HCT116 (cell line): ENCODE data around the gene PIWIL4. TPM values are rescaled to one million over a fixed set of nuclear protein-coding genes. Genes with fewer than 3 reads are reported as not detected.

Experiments
- ATAC-seq: fragments of 200-7000 bp; cut with Tn5 transposase; 2 replicates; pipeline ENCODE4 v1.9.1; 2020; ENCODE audit warnings: mild to moderate bottlenecking, moderate library complexity
- BruUV-seq: library from RNA; stranded (reverse); fragments of 400-500 nt; replicated peaks from 2 replicates; lab custom pipeline; 2021; lab: Mats Ljungman, UMichigan
- CTCF ChIA-PET: fragments of 300-600 bp; sonication (Branson Sonifier 250); formaldehyde crosslinking; loops from one replicate; lab custom pipeline; 2021; ENCODE audit warnings: antibody characterized with exemption; lab: Charles Lee
- POLR2A ChIA-PET: fragments of 300-600, 350-600 bp; sonication (Branson Sonifier 250); formaldehyde crosslinking; loops from one replicate; lab custom pipeline; 2021; ENCODE audit warnings: antibody characterized with exemption; lab: Charles Lee
- RAD21 ChIA-PET, 2 experiments: fragments of 300-600 bp; sonication (Branson Sonifier 250); formaldehyde crosslinking; loops; one replicate each; lab custom pipeline; 2023; ENCODE audit warnings: low total read pairs in 2 of 2; ENCODE audit not compliant: uncharacterized antibody in 2 of 2, unreplicated experiment in 2 of 2, low non-redundant PET in 1 of 2; lab: Charles Lee
- DNase-seq: peaks from one replicate; pipeline ENCODE4 v3.0.0-alpha.2; 2010; ENCODE audit warnings: low read depth, low spot score
- H2AFZ ChIP-seq: fragments of 200-600 bp; shearing (Covaris generic), sonication (generic); 2 replicates; pipeline ENCODE4 v1.6.1; 2017; ENCODE audit warnings: low read depth, mixed run types, mixed read lengths, antibody characterized with exemption, low read length; ENCODE audit not compliant: poor library complexity, severe bottlenecking
- H3K27ac ChIP-seq: 2 replicates; pipeline ENCODE4 v1.5.1; 2012; ENCODE audit warnings: low read depth, low read length
- H3K27me3 ChIP-seq: fragments of 200-600 bp; sonication (generic); 2 replicates; pipeline ENCODE4 v1.6.1; 2016; ENCODE audit warnings: mixed run types, low read length, mixed read lengths; ENCODE audit not compliant: insufficient read depth
- H3K36me3 ChIP-seq, 2 experiments: fragments of 200-500 bp in 1 of 2; fragments of 200-600 bp in 1 of 2; sonication (Bioruptor generic) in 1 of 2; sonication (generic) in 1 of 2; 2 replicates each; pipeline versions ENCODE4 v1.5.1 to v1.6.1; 2014 to 2016; ENCODE audit warnings: low read length in 2 of 2, inconsistent platforms in 1 of 2, mixed read lengths in 1 of 2, mixed run types in 1 of 2; ENCODE audit not compliant: insufficient read depth in 2 of 2, control insufficient read depth in 1 of 2
- H3K4me1 ChIP-seq, 2 experiments: fragments of 200-600 bp in 1 of 2; sonication (generic) in 1 of 2; 2 replicates each; pipeline versions ENCODE4 v1.5.1 to v1.6.1; 2012 to 2017; ENCODE audit warnings: low read length in 2 of 2, inconsistent platforms in 1 of 2, mild to moderate bottlenecking in 1 of 2, mixed read lengths in 1 of 2, mixed run types in 1 of 2, moderate library complexity in 1 of 2; ENCODE audit not compliant: insufficient read depth in 2 of 2, control insufficient read depth in 1 of 2
- H3K4me2 ChIP-seq: fragments of 200-600 bp; sonication (generic); 2 replicates; pipeline ENCODE4 v1.6.1; 2017; ENCODE audit warnings: mixed run types, low read length, mixed read lengths
- H3K4me3 ChIP-seq, 2 experiments: fragments of 200-600 bp in 1 of 2; sonication (generic) in 1 of 2; replicated peaks in 1 of 2; 2 replicates each; pipeline ENCODE4 v1.5.1; 2011 to 2016; ENCODE audit warnings: low read length in 2 of 2, control low read depth in 1 of 2, low read depth in 1 of 2, mild to moderate bottlenecking in 1 of 2, mixed read lengths in 1 of 2, mixed run types in 1 of 2
- H3K79me2 ChIP-seq: fragments of 200-600 bp; sonication (generic); 2 replicates; pipeline ENCODE4 v1.6.1; 2017; ENCODE audit warnings: mild to moderate bottlenecking, mixed run types, low read length, moderate library complexity, mixed read lengths; ENCODE audit not compliant: insufficient read depth
- H3K9ac ChIP-seq: fragments of 200-600 bp; sonication (generic); 2 replicates; pipeline ENCODE4 v1.6.1; 2016; ENCODE audit warnings: low read length, mixed read lengths
- H3K9me2 ChIP-seq: fragments of 200-600 bp; sonication (generic), shearing (Covaris generic); 2 replicates; pipeline ENCODE4 v1.6.1; 2017; ENCODE audit warnings: mixed run types, mild to moderate bottlenecking, moderate library complexity; ENCODE audit not compliant: insufficient read depth
- H3K9me3 ChIP-seq, 2 experiments: fragments of 200-500 bp in 1 of 2; fragments of 200-600 bp in 1 of 2; sonication (Bioruptor generic) in 1 of 2; sonication (generic) in 1 of 2; 2 replicates each; pipeline ENCODE4 v1.6.1; 2014 to 2017; ENCODE audit warnings: low read length in 2 of 2, mixed read lengths in 2 of 2, inconsistent platforms in 1 of 2, low read depth in 1 of 2, mild to moderate bottlenecking in 1 of 2, mixed run types in 1 of 2, moderate library complexity in 1 of 2; ENCODE audit not compliant: control insufficient read depth in 1 of 2, insufficient read depth in 1 of 2
- H4K20me1 ChIP-seq: fragments of 200-600 bp; sonication (generic), shearing (Covaris generic); 2 replicates; pipeline ENCODE4 v1.6.1; 2017; ENCODE audit warnings: mixed run types, mild to moderate bottlenecking, moderate library complexity; ENCODE audit not compliant: insufficient read depth
- CEBPB ChIP-seq: IDR thresholded peaks from 2 replicates; pipeline ENCODE4 v1.6.1; 2012; ENCODE audit warnings: low read depth
- ELF1 ChIP-seq: IDR thresholded peaks from 2 replicates; pipeline ENCODE4 v1.6.1; 2012; ENCODE audit warnings: low read depth, borderline replicate concordance
- EZH2 ChIP-seq: fragments of 200-600 bp; sonication (generic); IDR thresholded peaks from 2 replicates; pipeline ENCODE4 v1.6.1; 2017; ENCODE audit warnings: antibody characterized with exemption, mixed run types
- FOSL1 ChIP-seq: IDR thresholded peaks from 2 replicates; pipeline ENCODE4 v1.6.1; 2012; ENCODE audit warnings: low read depth
- POLR2AphosphoS5 ChIP-seq: IDR thresholded peaks from 2 replicates; pipeline ENCODE4 v1.6.1; 2011; ENCODE audit warnings: mild to moderate bottlenecking, low read depth, low read length, moderate library complexity
- YY1 ChIP-seq: IDR thresholded peaks from 2 replicates; pipeline ENCODE4 v1.6.1; 2011; ENCODE audit warnings: low read length, low read depth, moderate library complexity, mild to moderate bottlenecking; ENCODE audit not compliant: insufficient replicate concordance; ENCODE audit errors: extremely low read depth
- ZBTB33 ChIP-seq: IDR thresholded peaks from 2 replicates; pipeline ENCODE4 v1.6.1; 2011; ENCODE audit warnings: mild to moderate bottlenecking, low read length, moderate library complexity; ENCODE audit not compliant: insufficient replicate concordance; ENCODE audit errors: extremely low read depth
- intact Hi-C: fragments of 100-400 bp; cut with micrococcal nuclease; formaldehyde crosslinking; loops from 2 replicates; pipeline ENCODE4 v1.10.0; 2022
- total RNA-seq: library from RNA; stranded (reverse); gene quantifications from one replicate; pipeline ENCODE4 v1.2.1, GENCODE V29; 2021; ENCODE audit not compliant: unreplicated experiment
- TF ChIP-seq, protein P1 (sequence below): IDR thresholded peaks from 2 replicates; pipeline ENCODE4 v1.6.1; 2012; ENCODE audit warnings: low read depth

The PIWIL4 gene
- total RNA-seq, 1 experiment from 2014 or later, result 0.34 TPM

- no peaks in the 10 kb centered on the region for H3K9me3 ChIP-seq
These were observed 9.2 kb upstream of the PIWIL4 start for GRCh38 chr11:94557992-94558391.

DNA sequence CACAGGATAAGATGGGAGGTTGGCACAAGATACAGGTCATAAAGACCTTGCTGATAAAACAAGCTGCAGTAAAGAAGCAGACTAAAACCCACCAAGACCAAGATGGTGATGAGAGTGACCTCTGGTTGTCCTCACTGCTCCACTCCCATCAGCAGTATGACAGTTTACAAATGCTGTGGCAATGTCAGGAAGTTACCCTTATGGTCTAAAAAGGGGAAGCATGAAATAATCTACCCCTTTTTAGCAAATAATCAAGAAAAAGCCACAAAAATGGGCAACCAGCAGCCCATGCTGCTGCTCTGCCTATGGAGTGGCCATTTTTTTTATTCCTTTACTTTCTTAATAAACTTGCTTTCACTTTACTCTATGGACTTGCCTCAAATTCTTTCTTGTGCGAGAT is 8.7 kb upstream of the PIWIL4 start:
- Histone ChIP-seq H3K9ac (no peak overlapping the region), H3K36me3 (no peaks in the 10 kb centered on the region), H3K4me2 (no peak overlapping the region), H4K20me1 (no peaks in the 10 kb centered on the region), H3K27me3 (no peaks in the 10 kb centered on the region), H2AFZ (no peak overlapping the region), H3K9me3 (no peaks in the 10 kb centered on the region), H3K4me3 (no peak overlapping the region), H3K9me2 (no peaks in the 10 kb centered on the region), H3K27ac (no peak overlapping the region), H3K4me1 (peaks cover 2 to 8% of the 10 kb centered on the region in 2 experiments; a peak in 3 of 4 replicates), H3K79me2 (no peaks in the 10 kb centered on the region)
- intact Hi-C loops, result no loop called here
- no TSS peak for BruUV-seq
- ATAC-seq (no peak), DNase-seq (no peak)
- CTCF ChIA-PET, result no interaction called here
- POLR2A ChIA-PET, result no interaction called here
- RAD21 ChIA-PET, result no interaction called here
- no peak for TF ChIP-seq POLR2AphosphoS5
- no peak for TF ChIP-seq FOSL1
- TF ChIP-seq CEBPB, result no peak
- no peak for TF ChIP-seq EZH2
- TF ChIP-seq ZBTB33, result no peak
- TF ChIP-seq YY1, result no peak
- TF ChIP-seq, protein P1, sequence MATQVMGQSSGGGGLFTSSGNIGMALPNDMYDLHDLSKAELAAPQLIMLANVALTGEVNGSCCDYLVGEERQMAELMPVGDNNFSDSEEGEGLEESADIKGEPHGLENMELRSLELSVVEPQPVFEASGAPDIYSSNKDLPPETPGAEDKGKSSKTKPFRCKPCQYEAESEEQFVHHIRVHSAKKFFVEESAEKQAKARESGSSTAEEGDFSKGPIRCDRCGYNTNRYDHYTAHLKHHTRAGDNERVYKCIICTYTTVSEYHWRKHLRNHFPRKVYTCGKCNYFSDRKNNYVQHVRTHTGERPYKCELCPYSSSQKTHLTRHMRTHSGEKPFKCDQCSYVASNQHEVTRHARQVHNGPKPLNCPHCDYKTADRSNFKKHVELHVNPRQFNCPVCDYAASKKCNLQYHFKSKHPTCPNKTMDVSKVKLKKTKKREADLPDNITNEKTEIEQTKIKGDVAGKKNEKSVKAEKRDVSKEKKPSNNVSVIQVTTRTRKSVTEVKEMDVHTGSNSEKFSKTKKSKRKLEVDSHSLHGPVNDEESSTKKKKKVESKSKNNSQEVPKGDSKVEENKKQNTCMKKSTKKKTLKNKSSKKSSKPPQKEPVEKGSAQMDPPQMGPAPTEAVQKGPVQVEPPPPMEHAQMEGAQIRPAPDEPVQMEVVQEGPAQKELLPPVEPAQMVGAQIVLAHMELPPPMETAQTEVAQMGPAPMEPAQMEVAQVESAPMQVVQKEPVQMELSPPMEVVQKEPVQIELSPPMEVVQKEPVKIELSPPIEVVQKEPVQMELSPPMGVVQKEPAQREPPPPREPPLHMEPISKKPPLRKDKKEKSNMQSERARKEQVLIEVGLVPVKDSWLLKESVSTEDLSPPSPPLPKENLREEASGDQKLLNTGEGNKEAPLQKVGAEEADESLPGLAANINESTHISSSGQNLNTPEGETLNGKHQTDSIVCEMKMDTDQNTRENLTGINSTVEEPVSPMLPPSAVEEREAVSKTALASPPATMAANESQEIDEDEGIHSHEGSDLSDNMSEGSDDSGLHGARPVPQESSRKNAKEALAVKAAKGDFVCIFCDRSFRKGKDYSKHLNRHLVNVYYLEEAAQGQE, result no peak

More at GRCh38 chr11:94557992-94558391, 9.2 kb upstream of the PIWIL4 start:
- ChIA-PET CTCF (no interaction called here), RAD21 (no interaction called here), POLR2A (no interaction called here)
- Histone ChIP-seq H3K27me3 (no peaks in the 10 kb centered on the region), H3K4me2 (no peak overlapping the region), H3K27ac (no peak overlapping the region), H2AFZ (no peak overlapping the region), H3K9ac (no peak overlapping the region), H3K4me3 (no peak overlapping the region), H4K20me1 (no peaks in the 10 kb centered on the region), H3K4me1 (peaks cover 2 to 3% of the 10 kb centered on the region in 2 experiments; a peak in 3 of 4 replicates), H3K36me3 (no peaks in the 10 kb centered on the region), H3K9me2 (no peaks in the 10 kb centered on the region), H3K79me2 (no peaks in the 10 kb centered on the region)
- no TSS peak for BruUV-seq
- TF ChIP-seq ZBTB33 (no peak), ELF1 (no peak)
- intact Hi-C loops, result no loop called here
- ATAC-seq (no peak), DNase-seq (no peak)
